ENCODE data around the gene TRMU.

The TRMU gene

GRCh38 chr22:46357711-46358520, 22.4 kb downstream of the TRMU start:
- DNase-seq: no peak

DNA sequence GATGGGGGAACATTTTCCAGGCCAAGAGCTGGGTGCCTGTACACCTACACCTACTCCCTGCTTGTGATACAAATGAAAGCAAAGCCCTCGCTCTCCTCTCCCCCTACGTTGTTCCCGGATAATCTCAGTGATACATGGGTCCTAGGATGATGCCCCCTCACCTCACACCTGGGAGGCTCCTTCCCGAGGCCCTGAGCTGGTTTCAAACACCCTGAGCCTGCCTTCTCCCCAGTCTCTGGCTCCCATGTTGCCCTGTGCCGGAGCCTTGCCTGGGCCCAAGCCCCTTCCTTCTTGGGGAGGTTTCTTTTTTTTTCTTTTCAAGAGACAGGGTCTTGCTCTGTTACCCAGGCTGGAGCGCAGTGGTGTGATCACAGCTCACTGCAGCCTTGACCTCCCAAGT, 23.3 kb downstream of the TRMU start:
- no peak for DNase-seq

GRCh38 chr22:46359362-46359761, 23.8 kb downstream of the TRMU start:
- no peak for DNase-seq

GRCh38 chr22:46360097-46360496, 24.6 kb downstream of the TRMU start:
- DNase-seq: no peak

DNA sequence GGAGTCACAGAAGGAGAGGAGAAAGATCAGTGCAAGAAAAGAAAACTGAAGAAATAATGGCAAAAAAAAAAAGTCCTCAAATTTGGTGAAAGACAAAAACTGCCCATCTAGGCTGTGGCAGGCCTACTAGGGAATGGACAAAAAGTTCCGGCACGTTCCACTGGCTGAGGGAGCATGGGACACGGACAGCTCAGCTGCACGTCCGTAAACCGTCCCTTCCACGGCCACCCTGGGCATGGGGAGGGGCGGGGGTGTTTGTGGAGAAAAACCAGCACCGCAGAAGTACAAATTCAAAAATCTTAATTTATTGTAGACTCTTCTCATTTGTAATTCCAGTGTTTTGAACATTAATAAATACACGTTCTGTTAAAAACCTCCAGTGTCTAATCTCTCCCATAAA, 25.4 kb downstream of the TRMU start:
- DNase-seq: no peak

DNA sequence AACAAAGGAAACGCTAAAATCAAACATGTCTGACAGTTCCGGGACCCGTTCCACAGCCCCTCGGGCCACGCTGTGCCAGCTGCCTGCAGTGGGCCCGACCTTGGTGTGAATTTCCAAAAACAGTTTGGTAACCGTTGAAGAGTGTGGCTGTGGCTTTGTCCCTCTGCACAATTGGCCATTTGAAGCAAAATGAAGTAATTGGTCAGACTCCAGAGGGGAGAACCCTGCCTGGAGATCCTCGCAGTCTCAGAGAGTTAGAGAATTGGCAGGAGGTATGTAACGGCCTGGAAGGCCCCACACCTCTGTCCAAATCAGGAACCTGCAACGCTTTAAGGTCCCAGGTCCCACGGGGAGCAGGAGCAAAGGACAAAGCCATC, 26.3 kb downstream of the TRMU start:
- no peak for DNase-seq

DNA sequence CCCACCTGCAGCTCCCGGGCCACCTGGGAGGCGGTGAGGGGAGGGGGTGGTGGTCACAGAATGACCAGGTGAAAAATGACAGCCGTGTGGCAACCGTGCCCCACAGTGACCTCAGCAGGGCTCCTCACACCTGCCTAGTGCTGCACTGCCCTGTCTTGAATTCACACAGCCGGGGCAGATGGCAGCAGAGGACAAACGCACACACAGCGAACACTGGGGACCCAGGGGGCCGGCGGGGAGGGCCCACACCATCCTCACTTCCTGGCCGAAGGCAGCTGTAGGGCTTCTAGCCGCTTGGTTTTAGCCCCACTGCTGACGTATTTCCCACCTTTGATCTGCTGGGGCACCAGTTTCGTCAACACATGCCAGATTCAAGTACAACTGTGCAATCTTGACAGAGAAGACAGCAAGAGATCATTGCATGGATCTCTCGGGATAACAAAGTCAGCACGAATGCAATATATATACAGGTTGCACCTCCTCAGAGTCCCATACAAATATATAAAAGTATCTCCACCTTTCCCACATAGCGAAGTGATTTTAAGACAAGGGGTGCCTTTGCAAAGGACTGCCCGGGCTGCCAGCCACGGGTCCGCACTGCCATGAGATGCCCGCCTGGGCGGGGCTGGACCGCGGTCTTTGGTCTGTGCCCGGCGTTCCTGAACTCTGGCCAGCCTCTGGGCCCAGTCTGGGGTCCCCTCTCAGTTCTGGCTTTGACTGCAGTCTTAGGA, 26.9 kb downstream of the TRMU start:
- DNase-seq: no peak

DNA sequence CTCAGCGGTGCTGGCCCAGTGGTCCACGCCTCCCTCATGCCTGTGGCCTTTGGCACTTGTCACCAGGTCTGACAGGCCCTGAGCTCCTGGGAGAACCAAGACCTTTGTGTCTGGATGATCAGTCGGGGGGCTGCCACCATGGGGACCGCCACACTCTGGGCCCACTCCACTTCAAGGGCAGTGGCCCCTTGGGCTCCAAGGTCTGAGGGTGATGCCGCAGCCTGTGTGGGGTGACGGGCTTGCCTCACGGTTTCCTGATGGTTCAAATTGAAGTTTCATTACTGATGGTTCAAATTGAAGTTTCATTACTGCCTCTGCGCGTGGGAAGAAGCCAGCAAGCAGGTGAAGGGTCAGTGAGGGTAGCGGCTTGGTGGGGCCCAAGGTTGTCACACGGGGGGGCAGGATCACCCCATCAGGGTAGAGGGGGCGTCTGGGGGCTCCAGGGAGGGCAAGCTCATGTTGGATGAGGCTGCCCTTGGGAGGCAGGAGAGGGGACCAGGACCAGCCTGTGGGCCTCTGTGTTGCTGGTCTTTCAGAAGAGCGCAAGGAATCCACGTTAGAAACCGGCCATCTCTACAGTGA, 27.5 kb downstream of the TRMU start:
- DNase-seq: no peak

DNA sequence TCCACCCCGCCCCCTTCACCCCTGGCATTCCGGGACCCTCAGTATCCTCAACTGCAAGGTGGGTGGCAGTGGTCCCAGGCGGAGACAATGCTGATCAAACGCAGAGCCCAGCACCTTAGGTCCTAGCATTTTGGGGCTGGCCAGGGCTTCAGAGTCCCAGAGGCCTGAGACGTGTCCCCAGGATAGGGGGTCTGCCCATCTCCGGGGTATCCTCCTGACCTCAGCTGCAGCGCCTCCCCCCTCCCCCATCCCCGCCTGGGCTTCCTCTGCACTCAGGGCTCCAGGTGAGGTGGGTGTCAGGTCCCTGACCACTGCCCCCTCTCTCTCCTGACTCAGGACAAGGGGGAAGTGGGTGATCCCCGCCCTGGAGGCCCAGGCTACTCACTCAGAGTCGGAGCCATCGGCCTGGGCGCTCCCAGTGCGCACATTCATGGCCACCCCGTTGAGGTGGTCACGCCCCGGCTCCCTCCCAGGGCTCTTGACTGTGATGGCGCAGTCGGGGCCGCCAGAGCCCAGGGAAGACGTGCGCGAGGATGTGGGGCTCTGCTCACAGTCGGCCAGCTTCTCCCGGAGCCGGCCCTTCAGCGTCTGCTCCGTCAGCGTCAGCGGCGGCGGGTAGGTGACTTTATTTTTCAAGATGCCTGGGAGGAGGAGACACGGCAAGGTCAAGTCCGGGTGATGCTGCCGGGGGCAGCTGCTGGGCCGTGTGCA, 28.3 kb downstream of the TRMU start:
- no peak for DNase-seq

DNA sequence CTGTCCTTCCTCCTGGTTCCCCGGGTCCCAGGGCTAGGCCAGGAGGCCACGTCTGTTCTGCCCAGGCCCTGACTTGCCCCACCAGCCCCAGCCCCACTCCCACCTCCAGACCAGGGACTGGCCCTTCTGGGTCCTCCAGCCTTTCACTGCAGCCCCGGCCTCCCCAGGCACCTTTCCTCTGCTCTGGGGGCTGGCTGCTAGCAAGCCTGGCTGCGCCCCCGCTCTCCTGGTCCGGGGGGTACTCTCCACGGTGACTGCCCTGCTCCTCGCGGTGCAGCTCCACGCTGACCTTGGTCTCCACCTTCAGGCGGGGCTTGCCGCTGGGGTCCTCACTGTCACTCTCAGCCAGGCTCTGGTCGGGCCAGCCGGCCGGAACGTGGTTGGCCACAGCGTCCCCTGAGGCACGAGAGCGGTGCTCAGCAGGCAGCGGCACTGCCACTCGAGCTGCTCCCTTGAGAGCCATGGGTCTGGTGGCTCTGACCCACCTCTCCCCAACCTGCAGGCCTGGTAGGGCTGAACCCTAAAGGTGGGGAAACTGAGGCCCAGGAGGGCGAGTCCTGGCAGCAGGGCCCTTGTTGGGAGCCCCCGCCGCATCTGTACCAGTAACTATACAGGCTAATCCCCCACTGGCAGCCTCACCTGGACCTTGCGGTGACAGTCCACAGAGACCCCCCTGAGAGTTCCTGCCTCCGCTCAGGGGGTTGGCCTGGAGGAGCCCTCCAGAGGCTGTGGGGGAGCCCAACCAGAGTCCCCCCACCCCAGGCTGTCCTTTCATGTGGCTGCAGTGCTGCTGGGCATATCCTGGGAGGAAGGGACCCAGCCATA, 29.0 kb downstream of the TRMU start:
- no peak for DNase-seq

DNA sequence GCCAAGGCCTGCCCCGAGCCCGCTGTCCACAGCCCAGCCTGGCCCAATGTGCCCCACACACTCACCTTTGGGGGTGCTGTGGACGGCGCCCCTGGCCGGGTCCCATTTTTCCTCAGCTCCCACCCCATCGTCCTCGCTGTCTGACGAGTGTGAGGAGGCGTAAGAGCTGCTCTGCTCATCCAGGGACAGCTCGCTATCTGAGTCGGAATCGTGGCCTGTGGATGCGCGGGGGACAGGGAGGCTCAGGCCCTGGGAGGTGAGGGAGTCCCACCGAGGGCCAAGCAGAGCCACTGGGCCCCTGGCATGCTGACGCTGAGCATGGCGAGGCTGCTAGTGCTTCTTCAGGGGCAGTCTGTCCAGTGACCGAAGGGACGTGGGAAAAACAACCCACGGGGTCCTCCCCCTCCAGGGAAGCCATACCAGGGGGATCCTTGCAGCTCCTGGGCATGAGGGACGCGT, 29.7 kb downstream of the TRMU start:
- no peak for DNase-seq

- DNase-seq: no peak
Measured at GRCh38 chr22:46366327-46366731, 30.8 kb downstream of the TRMU start.

GRCh38 chr22:46366801-46367706, 31.5 kb downstream of the TRMU start:
- DNase-seq: no peak

DNA sequence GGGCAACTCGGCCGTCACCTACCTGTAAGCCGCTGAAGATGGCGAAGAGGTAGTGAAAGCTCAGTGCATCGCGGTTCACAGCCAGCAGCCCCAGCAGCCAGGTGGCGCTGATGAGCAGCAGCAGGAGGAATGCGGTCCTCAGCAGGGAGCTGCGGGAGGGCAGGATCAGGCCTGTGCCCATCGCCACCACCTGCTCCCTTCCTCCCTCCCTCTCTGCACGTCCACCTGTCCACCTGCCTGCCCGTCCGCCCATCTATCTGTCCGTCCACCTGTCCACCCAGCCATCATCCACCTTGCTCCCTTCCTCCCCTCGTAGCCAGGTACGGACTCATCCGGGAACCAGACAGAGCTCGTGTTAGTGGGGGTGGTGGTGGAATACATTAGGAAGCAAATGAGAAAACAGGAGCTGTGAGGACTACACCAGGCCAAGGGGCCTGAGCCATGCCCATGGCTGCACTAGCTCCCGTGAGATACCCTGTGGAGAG, 32.2 kb downstream of the TRMU start:
- DNase-seq: peak; percentile 71

DNA sequence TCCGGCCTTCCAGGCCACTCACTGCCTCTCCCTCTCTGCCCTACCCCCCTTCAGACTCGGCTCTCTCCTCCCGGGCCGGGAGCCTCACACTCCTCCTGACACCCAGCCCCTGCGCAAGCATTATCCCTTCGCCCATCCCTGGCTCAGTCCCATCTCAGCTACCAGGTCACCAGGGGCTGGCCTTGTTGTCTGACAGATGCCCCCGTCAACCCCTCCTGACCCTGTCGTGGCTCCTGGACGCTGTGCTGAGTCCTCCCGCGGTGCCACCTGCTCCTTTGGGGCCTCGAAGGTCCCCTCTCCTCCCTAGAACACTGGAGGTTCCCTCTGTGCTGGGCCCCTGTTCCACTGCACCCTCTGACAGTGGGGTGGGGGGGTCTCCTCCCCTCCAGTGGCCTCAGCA, 32.9 kb downstream of the TRMU start:
- DNase-seq: no peak

DNA sequence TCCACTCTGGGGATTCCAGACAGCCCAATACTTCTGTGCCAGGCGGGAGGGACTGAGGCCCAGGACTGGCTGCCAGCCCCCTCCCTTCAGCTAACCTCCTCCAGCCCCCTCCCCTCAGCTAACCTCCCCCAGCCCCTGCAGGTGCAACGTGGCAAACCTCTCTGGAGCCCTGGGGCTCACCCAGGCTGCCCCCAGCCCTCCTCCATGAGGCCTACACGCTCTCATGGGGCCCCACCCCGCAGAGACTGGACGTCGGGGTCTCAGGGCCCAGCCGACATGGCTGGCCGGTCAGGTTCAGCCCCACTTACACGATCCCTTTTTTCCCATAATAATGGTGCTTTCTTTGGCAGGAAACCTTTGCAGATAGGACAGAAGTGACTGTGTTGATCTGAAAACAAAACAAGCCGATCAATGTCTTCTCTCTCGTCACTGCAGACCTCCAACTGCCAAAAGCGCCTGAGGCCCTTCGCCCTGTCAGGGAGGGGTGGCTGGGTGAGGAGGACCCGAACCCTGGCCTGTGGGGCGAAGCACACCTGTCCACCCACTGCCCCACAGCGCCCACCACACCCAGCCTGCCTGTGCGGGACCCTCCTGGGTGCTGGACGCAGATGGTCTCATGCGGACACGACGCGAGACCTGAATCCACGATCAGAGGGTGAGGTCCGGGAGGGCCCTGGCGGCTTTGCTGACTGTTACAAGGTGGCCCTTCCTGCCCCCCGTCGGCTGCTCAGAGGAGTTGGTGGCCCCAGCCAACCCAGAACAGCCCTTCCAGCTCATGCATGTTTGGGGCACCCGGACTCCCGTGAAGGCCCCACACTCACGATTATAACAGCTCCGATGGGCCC, 33.6 kb downstream of the TRMU start:
- DNase-seq: no peak

- no peak for DNase-seq
Measured at GRCh38 chr22:46369716-46370583, 34.4 kb downstream of the TRMU start.

GRCh38 chr22:46370584-46371291, 35.2 kb downstream of the TRMU start:
- no peak for DNase-seq

All from NCI-H2171 treated with DMSO at 0.1 percent for 48 hours (cell line).